ENCODE data around the gene TRIP12.

DNA sequence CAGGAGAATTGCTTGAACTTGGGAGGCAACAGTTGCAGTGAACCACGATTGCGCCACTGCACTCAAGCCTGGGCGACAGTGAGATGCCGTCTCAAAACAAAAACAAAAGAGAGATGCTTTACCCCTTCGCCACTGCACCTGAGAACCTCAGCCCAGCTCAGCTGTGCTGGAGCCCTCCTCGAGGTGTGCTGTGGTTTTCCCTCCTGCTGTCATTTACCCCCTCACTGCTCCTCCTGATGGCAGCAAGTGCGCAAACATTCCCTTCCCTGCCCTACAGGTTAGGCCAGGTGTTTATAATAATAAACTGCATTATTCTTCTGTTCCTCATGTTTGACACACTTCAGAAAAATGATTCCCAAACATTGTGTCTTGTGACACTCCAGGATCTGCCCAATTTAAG, 8.8 kb upstream of the TRIP12 start:
- TF ChIP-seq, protein P1, sequence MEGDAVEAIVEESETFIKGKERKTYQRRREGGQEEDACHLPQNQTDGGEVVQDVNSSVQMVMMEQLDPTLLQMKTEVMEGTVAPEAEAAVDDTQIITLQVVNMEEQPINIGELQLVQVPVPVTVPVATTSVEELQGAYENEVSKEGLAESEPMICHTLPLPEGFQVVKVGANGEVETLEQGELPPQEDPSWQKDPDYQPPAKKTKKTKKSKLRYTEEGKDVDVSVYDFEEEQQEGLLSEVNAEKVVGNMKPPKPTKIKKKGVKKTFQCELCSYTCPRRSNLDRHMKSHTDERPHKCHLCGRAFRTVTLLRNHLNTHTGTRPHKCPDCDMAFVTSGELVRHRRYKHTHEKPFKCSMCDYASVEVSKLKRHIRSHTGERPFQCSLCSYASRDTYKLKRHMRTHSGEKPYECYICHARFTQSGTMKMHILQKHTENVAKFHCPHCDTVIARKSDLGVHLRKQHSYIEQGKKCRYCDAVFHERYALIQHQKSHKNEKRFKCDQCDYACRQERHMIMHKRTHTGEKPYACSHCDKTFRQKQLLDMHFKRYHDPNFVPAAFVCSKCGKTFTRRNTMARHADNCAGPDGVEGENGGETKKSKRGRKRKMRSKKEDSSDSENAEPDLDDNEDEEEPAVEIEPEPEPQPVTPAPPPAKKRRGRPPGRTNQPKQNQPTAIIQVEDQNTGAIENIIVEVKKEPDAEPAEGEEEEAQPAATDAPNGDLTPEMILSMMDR (conservative IDR thresholded peaks at IDR 0.05; ENCODE audit: low read depth in 2 of 2) = peak in 1 of 2 experiments; percentile 31; a peak in 2 of 4 replicates
- TF ChIP-seq, protein P2, sequence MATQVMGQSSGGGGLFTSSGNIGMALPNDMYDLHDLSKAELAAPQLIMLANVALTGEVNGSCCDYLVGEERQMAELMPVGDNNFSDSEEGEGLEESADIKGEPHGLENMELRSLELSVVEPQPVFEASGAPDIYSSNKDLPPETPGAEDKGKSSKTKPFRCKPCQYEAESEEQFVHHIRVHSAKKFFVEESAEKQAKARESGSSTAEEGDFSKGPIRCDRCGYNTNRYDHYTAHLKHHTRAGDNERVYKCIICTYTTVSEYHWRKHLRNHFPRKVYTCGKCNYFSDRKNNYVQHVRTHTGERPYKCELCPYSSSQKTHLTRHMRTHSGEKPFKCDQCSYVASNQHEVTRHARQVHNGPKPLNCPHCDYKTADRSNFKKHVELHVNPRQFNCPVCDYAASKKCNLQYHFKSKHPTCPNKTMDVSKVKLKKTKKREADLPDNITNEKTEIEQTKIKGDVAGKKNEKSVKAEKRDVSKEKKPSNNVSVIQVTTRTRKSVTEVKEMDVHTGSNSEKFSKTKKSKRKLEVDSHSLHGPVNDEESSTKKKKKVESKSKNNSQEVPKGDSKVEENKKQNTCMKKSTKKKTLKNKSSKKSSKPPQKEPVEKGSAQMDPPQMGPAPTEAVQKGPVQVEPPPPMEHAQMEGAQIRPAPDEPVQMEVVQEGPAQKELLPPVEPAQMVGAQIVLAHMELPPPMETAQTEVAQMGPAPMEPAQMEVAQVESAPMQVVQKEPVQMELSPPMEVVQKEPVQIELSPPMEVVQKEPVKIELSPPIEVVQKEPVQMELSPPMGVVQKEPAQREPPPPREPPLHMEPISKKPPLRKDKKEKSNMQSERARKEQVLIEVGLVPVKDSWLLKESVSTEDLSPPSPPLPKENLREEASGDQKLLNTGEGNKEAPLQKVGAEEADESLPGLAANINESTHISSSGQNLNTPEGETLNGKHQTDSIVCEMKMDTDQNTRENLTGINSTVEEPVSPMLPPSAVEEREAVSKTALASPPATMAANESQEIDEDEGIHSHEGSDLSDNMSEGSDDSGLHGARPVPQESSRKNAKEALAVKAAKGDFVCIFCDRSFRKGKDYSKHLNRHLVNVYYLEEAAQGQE (IDR thresholded peaks at IDR 0.05; ENCODE audit: unreplicated experiment) = no peak
- TF ChIP-seq, protein P3, sequence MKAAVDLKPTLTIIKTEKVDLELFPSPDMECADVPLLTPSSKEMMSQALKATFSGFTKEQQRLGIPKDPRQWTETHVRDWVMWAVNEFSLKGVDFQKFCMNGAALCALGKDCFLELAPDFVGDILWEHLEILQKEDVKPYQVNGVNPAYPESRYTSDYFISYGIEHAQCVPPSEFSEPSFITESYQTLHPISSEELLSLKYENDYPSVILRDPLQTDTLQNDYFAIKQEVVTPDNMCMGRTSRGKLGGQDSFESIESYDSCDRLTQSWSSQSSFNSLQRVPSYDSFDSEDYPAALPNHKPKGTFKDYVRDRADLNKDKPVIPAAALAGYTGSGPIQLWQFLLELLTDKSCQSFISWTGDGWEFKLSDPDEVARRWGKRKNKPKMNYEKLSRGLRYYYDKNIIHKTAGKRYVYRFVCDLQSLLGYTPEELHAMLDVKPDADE (IDR thresholded peaks at IDR 0.05) = no peak
- TF ChIP-seq EZH2 (IDR thresholded peaks at IDR 0.05; ENCODE audit: low read depth, unreplicated experiment) (no peak), EZH2phosphoT487 (IDR thresholded peaks at IDR 0.05; ENCODE audit: unreplicated experiment) (no peak), CREB1 (CRISPR knock-in tag; IDR thresholded peaks at IDR 0.05; ENCODE audit: low read depth) (no peak), POLR2AphosphoS5 (IDR thresholded peaks at IDR 0.05; ENCODE audit: low read depth) (no peak)

All from GM23338 (cell line).